A673 (cell line): ENCODE measurements around the gene PANK3.

Experiments used
- EZH2 ChIP-seq: fragments of 200-600 bp; sonication (generic); IDR thresholded peaks from 2 replicates; pipeline ENCODE4 v1.6.1; 2017; ENCODE audit warnings: borderline replicate concordance, low read depth, mild to moderate bottlenecking, mixed read lengths, antibody characterized with exemption, low read length; ENCODE audit not compliant: poor library complexity, severe bottlenecking
- TF ChIP-seq, protein P1 (sequence below): fragments of 300-800, 200-600 bp; sonication (generic); conservative IDR thresholded peaks from 2 replicates; pipeline ENCODE4 v1.5.1; 2017; ENCODE audit warnings: low read depth, mild to moderate bottlenecking, antibody characterized with exemption, low read length, moderate library complexity, mixed read lengths

DNA sequence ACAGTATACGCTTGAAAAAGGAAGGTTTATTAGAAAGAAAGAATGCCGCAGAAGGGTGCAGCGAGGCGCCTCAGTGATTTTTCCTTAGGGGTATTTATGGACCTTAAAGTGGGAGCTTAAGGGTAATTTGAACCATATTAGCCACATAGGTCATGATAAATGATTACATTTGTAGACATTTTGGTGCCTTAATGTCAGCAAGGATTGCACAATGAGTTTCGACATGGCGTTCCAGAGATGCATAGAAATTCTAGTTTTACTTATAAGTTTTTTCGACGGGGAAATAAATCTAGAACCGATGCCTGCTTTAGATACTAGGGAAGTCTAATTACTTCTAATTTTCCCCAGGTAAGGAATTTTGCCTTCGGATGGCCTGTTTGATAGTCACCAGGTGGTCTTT is 20.7 kb upstream of the PANK3 start:
- TF ChIP-seq, protein P1, sequence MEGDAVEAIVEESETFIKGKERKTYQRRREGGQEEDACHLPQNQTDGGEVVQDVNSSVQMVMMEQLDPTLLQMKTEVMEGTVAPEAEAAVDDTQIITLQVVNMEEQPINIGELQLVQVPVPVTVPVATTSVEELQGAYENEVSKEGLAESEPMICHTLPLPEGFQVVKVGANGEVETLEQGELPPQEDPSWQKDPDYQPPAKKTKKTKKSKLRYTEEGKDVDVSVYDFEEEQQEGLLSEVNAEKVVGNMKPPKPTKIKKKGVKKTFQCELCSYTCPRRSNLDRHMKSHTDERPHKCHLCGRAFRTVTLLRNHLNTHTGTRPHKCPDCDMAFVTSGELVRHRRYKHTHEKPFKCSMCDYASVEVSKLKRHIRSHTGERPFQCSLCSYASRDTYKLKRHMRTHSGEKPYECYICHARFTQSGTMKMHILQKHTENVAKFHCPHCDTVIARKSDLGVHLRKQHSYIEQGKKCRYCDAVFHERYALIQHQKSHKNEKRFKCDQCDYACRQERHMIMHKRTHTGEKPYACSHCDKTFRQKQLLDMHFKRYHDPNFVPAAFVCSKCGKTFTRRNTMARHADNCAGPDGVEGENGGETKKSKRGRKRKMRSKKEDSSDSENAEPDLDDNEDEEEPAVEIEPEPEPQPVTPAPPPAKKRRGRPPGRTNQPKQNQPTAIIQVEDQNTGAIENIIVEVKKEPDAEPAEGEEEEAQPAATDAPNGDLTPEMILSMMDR = no peak
- no peak for TF ChIP-seq EZH2
